ENCODE results near the gene CLNS1A. TPM values are rescaled to one million over a fixed set of nuclear protein-coding genes. Genes with fewer than 3 reads are reported as not detected.

CLNS1A gene
- total RNA-seq, 2 donors from 2014 or later, result 44.1 to 81.7 TPM

- Histone ChIP-seq H3K27ac (no peak overlapping the region), H3K9me3 (no peaks in the 10 kb centered on the region), H3K27me3 (no peaks in the 10 kb centered on the region), H3K4me3 (no peak overlapping the region), H3K4me1 (peaks cover 10% of the 10 kb centered on the region), H3K36me3 (replicated peaks in 1 of 2; ENCODE audit: insufficient read depth in 1 of 2, low read depth in 2 of 2) (peaks cover 0 to 16% of the 10 kb centered on the region in 2 donors)
- WGBS, 2 donors, result 43 to 54% methylated on average over 2 of the region's 2 CpGs
- DNase-seq (no peak), ATAC-seq (no peak)
- TF ChIP-seq, protein P1, sequence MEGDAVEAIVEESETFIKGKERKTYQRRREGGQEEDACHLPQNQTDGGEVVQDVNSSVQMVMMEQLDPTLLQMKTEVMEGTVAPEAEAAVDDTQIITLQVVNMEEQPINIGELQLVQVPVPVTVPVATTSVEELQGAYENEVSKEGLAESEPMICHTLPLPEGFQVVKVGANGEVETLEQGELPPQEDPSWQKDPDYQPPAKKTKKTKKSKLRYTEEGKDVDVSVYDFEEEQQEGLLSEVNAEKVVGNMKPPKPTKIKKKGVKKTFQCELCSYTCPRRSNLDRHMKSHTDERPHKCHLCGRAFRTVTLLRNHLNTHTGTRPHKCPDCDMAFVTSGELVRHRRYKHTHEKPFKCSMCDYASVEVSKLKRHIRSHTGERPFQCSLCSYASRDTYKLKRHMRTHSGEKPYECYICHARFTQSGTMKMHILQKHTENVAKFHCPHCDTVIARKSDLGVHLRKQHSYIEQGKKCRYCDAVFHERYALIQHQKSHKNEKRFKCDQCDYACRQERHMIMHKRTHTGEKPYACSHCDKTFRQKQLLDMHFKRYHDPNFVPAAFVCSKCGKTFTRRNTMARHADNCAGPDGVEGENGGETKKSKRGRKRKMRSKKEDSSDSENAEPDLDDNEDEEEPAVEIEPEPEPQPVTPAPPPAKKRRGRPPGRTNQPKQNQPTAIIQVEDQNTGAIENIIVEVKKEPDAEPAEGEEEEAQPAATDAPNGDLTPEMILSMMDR (IDR thresholded peaks at IDR 0.05), result no peak
- TF ChIP-seq POLR2A (IDR thresholded peaks at IDR 0.05), result no peak
- intact Hi-C loops (cut with DNase I), result no loop called here
These were observed 32.4 kb upstream of the CLNS1A start for GRCh38 chr11:77669848-77670511.

DNA sequence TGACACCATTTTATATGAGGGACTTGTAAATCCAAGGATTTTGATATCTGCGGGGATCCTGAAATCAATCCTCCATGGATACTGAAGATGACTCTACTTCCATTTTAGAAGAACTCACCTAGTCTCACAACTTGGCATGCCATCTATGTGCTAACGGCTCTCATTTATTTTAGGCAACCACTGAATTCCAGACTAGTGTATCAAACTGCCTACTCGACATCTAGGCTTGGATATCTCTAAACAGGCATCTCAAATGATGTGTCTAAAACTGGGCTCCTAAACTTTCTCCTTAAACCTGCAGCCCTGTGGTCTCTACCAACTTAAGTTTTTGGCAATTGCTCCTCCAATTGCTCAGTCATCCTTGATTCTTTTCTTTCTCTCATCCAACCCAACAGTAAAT, 31.2 kb upstream of the CLNS1A start:
- Histone ChIP-seq H3K27ac (no peak overlapping the region), H3K9me3 (no peaks in the 10 kb centered on the region), H3K4me1 (peaks cover 10% of the 10 kb centered on the region), H3K36me3 (replicated peaks in 1 of 2; ENCODE audit: insufficient read depth in 1 of 2, low read depth in 2 of 2) (peaks cover 0 to 13% of the 10 kb centered on the region in 2 donors), H3K27me3 (no peaks in the 10 kb centered on the region), H3K4me3 (no peak overlapping the region)
- no peak for ATAC-seq
- 89 to 91% methylated on average over 3 of the region's 3 CpGs for WGBS, 2 donors
- TF ChIP-seq, protein P1 (IDR thresholded peaks at IDR 0.05), result no peak
- no peak for TF ChIP-seq POLR2A (IDR thresholded peaks at IDR 0.05)
- intact Hi-C loops (cut with DNase I), result no loop called here
- DNase-seq, result no peak

- no peak overlapping the region for H3K27ac ChIP-seq
- peaks cover 0 to 11% of the 10 kb centered on the region in 2 donors for H3K36me3 ChIP-seq (replicated peaks in 1 of 2; ENCODE audit: insufficient read depth in 1 of 2, low read depth in 2 of 2)
- no peak for DNase-seq
- no peaks in the 10 kb centered on the region for H3K9me3 ChIP-seq
- no peak overlapping the region for H3K4me3 ChIP-seq
- WGBS, 2 donors, result 73 to 75% methylated on average over 7 of the region's 7 CpGs
- H3K27me3 ChIP-seq, result no peaks in the 10 kb centered on the region
- no peak for ATAC-seq
- TF ChIP-seq, protein P1 (IDR thresholded peaks at IDR 0.05), result no peak
- no peak for TF ChIP-seq POLR2A (IDR thresholded peaks at IDR 0.05)
- intact Hi-C loops (cut with DNase I), result no loop called here
- H3K4me1 ChIP-seq, result peaks cover 6% of the 10 kb centered on the region
These were observed 27.8 kb upstream of the CLNS1A start for GRCh38 chr11:77665240-77665965.

- TF ChIP-seq POLR2A (IDR thresholded peaks at IDR 0.05), result no peak
- TF ChIP-seq, protein P1 (IDR thresholded peaks at IDR 0.05), result no peak
- Histone ChIP-seq H3K27me3 (no peaks in the 10 kb centered on the region), H3K9me3 (no peaks in the 10 kb centered on the region), H3K4me1 (no peaks in the 10 kb centered on the region), H3K27ac (no peak overlapping the region), H3K36me3 (replicated peaks in 1 of 2; ENCODE audit: insufficient read depth in 1 of 2, low read depth in 2 of 2) (no peaks in the 10 kb centered on the region), H3K4me3 (no peak overlapping the region)
- 91 to 95% methylated on average over 3 of the region's 3 CpGs for WGBS, 2 donors
- ATAC-seq (no peak), DNase-seq (no peak)
- intact Hi-C loops (cut with DNase I), result no loop called here
These were observed 24.1 kb upstream of the CLNS1A start for GRCh38 chr11:77661670-77662069.
